Hematopoietic multipotent progenitor cell treated with erythropoietin and hydrocortisone succinate and interleukin-3 and kit ligand, for 4 days (in vitro differentiated cells): ENCODE results near the gene DPF3.

Experiments
- DNase-seq: peaks from one replicate; pipeline ENCODE4 v3.0.0-alpha.2; 2015

DPF3 gene

GRCh38 chr14:72739446-72740405 lies 154.2 kb downstream of the DPF3 start:
- no peak for DNase-seq

- DNase-seq = no peak
These were observed 155.7 kb downstream of the DPF3 start for GRCh38 chr14:72738161-72738611.

GRCh38 chr14:72737560-72737943 lies 156.3 kb downstream of the DPF3 start:
- no peak for DNase-seq

- DNase-seq = no peak
These were observed 156.9 kb downstream of the DPF3 start for GRCh38 chr14:72736786-72737559.

- peak; percentile 14 for DNase-seq
These were observed 157.6 kb downstream of the DPF3 start for GRCh38 chr14:72736308-72736707.

- DNase-seq = no peak
These were observed 161.7 kb downstream of the DPF3 start for GRCh38 chr14:72732022-72732780.

GRCh38 chr14:72731252-72732020 lies 162.5 kb downstream of the DPF3 start:
- no peak for DNase-seq

GRCh38 chr14:72730468-72730867 lies 163.4 kb downstream of the DPF3 start:
- DNase-seq = no peak

GRCh38 chr14:72726444-72726843 lies 167.5 kb downstream of the DPF3 start:
- DNase-seq = no peak

GRCh38 chr14:72723858-72724530 lies 169.9 kb downstream of the DPF3 start:
- DNase-seq = no peak

- DNase-seq = no peak
These were observed 171.6 kb downstream of the DPF3 start for GRCh38 chr14:72722201-72722785.

GRCh38 chr14:72721083-72721482 lies 172.8 kb downstream of the DPF3 start:
- no peak for DNase-seq

- no peak for DNase-seq
These were observed 176.7 kb downstream of the DPF3 start for GRCh38 chr14:72717220-72717619.

- DNase-seq = no peak
These were observed 177.4 kb downstream of the DPF3 start for GRCh38 chr14:72716476-72716875.

GRCh38 chr14:72715850-72716228 lies 178.1 kb downstream of the DPF3 start:
- no peak for DNase-seq

GRCh38 chr14:72715215-72715849 lies 178.6 kb downstream of the DPF3 start:
- DNase-seq = no peak

GRCh38 chr14:72714871-72715214 lies 179.1 kb downstream of the DPF3 start:
- DNase-seq = no peak

- DNase-seq = peak; percentile 50
These were observed 179.8 kb downstream of the DPF3 start for GRCh38 chr14:72714094-72714493.

GRCh38 chr14:72711936-72712335 lies 182.0 kb downstream of the DPF3 start:
- no peak for DNase-seq

- no peak for DNase-seq
These were observed 183.8 kb downstream of the DPF3 start for GRCh38 chr14:72709916-72710611.
